Stimulated activated CD8-positive, alpha-beta memory T cell treated with anti-CD3 and anti-CD28 coated beads, Interleukin-12 subunit alpha, Interleukin-12 subunit beta, amount 100 ng/mL, for 1 hour (primary cell): Measurements from ENCODE around the gene KRTAP17-1.
"Not testable (repeated sequence)": the region's sequence is repeated elsewhere in the genome, so short reads cannot be mapped to it uniquely, and the experiment has no call there.

Source experiments
- DNase-seq: peaks from one replicate; pipeline ENCODE4 v3.0.0-alpha.2; 2020; ENCODE audit warnings: low read depth

Gene KRTAP17-1, protein sequence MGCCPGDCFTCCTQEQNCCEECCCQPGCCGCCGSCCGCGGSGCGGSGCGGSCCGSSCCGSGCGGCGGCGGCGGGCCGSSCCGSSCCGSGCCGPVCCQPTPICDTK

GRCh38 chr17:41315204-41315794, at the start of gene KRTAP17-1:
Gene KRTAP17-1 (minus strand): TSS chr17:41315710. CDS start chr17:41315650, 60 bp downstream.
- DNase-seq = no peak

GRCh38 chr17:41363881-41364280, 48.4 kb upstream of the KRTAP17-1 start:
- DNase-seq = no peak

- DNase-seq = no peak
These were observed 44.9 kb upstream of the KRTAP17-1 start for GRCh38 chr17:41360296-41360995.

DNA sequence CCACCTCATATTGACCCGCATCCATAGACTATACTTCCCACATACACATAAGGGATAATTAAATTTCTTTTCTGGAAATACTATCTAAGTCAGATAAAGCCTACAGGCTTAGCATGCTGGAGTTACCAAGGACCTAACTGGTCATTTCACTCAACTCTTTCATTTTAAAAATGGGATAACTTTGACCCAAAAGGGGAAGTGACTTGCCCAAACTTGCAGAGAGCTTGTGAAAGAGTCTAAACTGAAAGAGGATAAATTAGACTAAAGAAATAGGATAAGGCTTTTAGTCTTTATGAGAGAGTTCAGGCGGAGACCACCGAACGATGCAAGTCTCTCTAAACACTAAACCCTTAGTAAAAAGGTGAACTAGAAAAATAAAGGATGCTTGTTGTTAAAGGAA, 39.0 kb upstream of the KRTAP17-1 start:
- DNase-seq = no peak

DNA sequence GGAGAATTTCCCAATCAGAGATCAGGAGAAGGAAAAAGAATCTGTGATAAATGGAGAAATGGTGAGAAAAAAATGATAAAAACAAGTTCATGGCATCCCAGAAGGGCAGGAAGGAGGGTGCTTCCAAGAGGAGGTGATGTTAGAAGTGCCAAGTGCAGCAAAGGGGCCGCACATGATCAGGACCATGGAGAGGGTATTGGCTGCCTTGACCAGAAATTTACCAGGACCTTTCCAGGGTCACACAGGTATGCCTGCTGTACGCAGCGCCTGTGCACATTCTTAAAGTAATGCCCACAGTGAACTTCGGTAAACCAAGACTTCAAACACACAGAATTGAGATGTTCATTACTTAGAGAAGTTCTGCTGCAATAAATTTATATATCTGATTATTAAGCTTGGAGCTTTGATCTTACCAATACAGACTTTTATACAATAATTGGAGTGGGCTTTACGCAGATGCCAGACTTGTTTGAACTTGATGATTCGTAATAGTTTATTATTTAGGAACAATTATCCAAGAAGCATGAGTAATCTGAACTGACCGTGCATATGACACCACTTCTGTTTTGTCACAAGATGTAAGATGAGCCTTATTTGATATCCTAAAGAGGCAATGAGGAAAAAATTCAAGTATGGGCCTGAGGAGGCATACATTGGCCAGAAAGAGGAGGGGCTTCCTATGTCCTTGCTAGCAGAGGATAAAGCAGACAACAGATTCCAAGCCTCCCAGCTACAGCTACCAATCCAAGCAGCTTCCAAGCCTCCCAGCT, 37.3 kb upstream of the KRTAP17-1 start:
- DNase-seq = no peak

DNA sequence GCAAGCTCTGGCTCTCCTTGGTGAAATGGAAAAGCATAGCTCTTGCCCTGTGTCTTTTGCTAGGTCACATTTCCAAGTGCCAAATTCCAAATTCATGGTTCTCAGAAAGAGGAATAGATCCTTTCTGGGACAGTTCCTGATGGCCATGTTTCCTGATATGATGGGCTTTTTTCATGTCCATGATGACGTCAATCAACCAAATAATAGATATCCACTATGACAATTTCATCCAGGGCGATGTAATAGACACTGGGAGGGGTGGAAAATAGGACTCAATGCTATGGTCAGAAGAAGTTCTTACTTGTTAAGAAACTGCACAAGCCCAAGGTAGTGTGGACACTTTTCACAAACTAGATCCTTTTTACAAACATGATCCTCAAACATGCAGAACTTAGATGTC, 35.7 kb upstream of the KRTAP17-1 start:
- no peak for DNase-seq

DNA sequence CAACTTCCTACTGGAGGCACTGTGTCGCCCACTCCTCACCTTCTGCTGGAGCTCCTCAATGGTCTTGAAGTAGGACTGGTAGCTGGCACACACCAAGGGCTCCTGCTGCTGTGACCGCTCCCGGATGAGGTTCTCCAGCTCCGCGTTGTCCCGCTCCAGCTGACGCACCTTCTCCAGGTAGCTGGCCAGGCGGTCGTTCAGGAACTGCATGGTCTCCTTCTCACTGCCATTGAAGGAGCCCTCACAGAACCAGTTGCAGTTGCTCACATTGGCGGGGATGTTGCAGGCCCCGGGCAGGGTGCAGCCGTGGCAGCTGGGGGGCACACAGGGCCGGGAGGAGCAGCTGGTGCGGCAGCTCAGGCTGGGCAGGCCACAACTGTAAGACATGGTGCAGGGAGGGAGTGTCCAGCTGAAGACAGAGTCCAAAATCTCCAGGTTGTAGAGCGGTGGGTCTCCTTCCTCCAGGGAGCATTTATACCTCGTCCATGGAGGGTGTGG, 34.9 kb upstream of the KRTAP17-1 start, which contains the start of gene KRT33A:
Gene KRT33A (minus strand): TSS at position 448 of the 498 bp plus-strand sequence. CDS start 61 bp downstream, at position 387.
- DNase-seq = not testable (repeated sequence)

GRCh38 chr17:41347869-41348760, 32.6 kb upstream of the KRTAP17-1 start:
- DNase-seq = no peak

GRCh38 chr17:41346421-41346820, 30.9 kb upstream of the KRTAP17-1 start:
- DNase-seq = not testable (repeated sequence)

DNA sequence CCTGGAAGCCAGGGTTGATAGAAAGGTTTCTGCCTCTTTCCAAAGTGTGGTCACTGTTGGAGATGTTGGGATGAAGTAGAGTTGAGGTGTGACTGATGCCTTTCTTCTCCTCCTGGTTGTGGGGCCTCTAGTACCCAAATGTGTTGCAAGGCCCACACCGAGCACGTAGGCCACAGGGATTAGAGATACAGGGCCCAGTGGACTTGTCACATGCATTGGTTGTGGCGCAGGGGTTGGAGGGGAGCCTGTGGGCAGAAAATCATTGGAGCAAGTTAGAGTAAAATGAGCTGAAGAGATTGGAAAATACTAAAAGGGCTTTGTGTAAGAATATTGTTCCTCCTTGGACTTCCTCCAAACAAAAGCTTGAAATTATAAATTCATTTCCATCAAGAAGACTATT, 30.5 kb upstream of the KRTAP17-1 start:
- no peak for DNase-seq

DNA sequence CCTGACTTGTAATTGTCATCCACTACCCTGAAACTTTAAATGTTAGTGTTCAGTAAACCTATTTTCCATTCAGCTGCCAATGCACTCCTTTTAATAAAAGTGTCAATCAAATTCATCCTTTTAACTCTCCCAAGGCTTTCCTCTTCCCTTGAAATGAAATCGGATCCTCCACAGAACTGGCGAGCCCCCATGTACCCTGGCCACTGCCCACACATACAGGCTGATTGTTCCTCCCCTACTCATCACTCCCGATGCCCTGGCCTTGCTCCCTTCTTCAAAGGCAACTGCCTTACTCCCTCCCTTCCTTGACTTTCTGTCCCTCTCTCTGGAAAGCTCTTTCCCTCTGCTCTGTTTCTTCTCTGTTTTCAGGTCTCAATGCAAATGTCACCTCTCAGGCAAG, 27.5 kb upstream of the KRTAP17-1 start:
- no peak for DNase-seq

- peak; percentile 33 for DNase-seq
These were observed 25.7 kb upstream of the KRTAP17-1 start for GRCh38 chr17:41340934-41341861.

- no peak for DNase-seq
These were observed 25.0 kb upstream of the KRTAP17-1 start for GRCh38 chr17:41340494-41340893.

- DNase-seq = no peak
These were observed 24.2 kb upstream of the KRTAP17-1 start for GRCh38 chr17:41339571-41340172.

- peak; percentile 17 for DNase-seq
These were observed 23.5 kb upstream of the KRTAP17-1 start for GRCh38 chr17:41338961-41339485.

GRCh38 chr17:41335747-41336146, 20.2 kb upstream of the KRTAP17-1 start:
- no peak for DNase-seq

DNA sequence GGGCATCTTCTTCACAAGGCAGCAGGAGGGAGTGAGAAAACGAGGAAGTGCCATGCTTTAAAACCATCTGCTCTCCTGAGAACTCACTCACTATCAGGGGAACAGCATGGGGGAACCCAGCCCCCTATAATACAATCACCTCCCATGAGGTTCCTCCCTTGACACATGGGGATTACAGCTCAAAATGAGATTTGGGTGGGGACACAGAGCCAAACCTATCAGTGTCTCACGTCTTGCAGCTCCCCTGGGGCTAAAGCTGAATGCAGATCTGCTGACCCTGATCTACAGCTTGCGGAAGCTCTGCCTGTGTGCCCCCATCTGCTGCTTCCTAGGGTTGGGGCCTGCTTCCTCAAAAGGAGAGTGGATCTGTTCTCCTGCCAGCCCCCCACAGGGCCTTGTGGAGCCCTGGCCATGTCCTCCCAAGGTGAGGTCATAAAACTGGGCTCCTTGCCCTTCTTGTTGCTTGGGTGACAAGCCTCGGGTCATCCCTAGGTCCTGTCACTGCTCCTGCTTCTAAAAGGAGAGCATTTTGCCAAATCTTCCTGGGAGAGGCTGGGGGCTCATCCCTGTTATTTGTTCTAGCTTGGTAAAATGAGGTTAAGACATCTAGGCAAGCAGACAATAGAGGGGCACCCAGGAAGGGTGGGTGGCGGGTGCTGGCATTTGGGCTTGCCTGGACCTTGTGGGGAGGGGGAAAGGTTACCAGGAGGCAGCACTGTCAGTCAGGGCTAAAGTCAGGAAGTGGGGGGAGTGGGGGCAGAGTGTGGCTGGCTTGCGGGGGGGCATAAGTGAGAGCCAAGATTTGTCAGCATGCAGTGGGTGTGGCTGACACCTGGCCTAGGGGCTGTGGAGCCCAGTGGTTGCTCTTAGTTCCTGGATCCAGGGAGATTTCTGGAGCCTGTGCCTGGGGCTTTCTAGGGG, 19.1 kb upstream of the KRTAP17-1 start:
- no peak for DNase-seq

DNA sequence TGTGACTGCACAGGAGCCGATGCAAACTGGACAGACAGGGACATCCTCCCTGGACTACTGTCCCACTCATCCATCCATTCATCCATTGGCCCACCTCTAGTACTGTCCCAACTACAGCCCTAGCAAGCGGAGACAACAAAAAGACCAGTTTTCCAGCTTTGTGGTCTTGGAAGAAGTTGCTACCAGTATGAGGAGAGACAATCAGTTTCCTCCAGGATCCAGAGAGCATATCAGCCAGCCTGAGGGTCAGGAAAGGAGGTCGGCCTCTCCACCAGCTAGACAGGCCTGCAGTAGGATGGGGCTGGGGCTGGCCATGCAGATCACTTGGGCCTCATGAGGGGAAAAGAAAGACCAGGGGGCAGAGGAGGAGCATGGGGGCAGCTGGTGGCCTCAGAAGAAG, 18.3 kb upstream of the KRTAP17-1 start:
- DNase-seq = no peak

DNA sequence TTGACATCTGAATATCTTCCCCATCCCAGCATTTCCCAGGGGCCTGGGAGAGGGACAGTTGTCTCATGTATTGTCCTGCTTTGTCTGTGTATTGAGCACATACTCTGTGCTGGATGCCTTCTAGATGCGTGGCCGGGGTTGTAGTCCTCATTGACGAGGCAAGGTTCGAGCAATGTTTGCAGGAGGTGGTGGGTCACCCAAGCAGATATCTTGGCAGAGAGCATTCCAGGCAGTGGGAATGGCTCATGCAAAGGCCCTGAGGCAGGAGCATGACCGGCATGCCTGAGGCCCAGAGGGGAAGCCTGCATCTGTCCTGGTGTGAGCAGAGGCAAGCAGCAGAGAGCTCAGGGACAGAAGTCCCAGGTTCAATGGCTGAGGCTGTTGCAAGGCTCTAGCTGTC, 17.6 kb upstream of the KRTAP17-1 start:
- no peak for DNase-seq
